ENCODE data around the gene BAIAP2L2. TPM values are rescaled to one million over a fixed set of nuclear protein-coding genes. Genes with fewer than 3 reads are reported as not detected.
A peak's percentile ranks its signal among the peaks of the same experiment; 100 is the strongest.
"Not testable (repeated sequence)": the region's sequence is repeated elsewhere in the genome, so short reads cannot be mapped to it uniquely, and the experiment has no call there.

Gene BAIAP2L2
- total RNA-seq, 2 experiments from 2014 or later: 0.93 to 1.6 TPM

DNA sequence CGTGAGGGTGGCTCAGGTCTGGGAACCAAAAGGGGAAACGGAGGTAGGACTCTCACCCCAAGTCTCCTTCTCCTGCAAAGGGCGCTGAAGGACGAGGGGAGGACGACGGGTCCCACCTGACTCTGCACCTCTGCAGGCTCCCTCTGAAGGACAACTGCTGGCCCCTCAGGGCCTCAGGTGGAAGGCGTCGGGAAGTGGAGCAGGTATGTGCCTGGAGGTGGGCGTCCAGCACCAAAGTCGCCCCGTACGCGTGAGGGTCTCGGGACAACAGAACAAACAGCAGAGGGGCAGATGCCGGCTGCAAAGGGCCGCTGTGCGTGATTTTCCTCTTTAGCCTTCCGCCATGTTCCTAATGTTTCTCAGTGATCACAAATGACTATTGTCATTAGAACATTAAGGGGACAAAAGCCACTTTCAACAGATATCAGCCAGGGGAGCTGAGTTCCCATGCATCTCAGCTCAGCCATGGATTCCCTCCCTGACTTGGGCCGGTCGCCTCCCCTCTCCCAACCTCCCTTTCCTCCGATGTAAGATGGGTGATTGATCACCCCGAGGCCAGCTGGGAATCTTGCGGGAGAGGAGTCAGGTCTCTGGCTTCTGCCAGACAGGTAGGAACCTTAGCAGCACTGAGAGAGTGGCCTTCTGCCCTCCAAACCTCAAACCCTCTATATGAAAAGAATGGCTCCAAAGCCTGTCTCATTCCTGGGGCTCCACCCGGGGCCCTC is 27.3 kb downstream of the BAIAP2L2 start:
- Mint-ChIP-seq H3K4me1 (ENCODE audit: low read depth) (no peaks in the 10 kb centered on the region), H3K27me3 (peaks cover 15% of the 10 kb centered on the region), H3K9me3 (no peaks in the 10 kb centered on the region), H3K36me3 (no peaks in the 10 kb centered on the region), H3K27ac (no peak overlapping the region), H3K4me3 (no peak overlapping the region)
- intact Hi-C loops (cut with micrococcal nuclease): no loop called here
- DNase-seq: no peak
- POLR2A ChIA-PET: no interaction called here
- CTCF ChIA-PET: no interaction called here

DNA sequence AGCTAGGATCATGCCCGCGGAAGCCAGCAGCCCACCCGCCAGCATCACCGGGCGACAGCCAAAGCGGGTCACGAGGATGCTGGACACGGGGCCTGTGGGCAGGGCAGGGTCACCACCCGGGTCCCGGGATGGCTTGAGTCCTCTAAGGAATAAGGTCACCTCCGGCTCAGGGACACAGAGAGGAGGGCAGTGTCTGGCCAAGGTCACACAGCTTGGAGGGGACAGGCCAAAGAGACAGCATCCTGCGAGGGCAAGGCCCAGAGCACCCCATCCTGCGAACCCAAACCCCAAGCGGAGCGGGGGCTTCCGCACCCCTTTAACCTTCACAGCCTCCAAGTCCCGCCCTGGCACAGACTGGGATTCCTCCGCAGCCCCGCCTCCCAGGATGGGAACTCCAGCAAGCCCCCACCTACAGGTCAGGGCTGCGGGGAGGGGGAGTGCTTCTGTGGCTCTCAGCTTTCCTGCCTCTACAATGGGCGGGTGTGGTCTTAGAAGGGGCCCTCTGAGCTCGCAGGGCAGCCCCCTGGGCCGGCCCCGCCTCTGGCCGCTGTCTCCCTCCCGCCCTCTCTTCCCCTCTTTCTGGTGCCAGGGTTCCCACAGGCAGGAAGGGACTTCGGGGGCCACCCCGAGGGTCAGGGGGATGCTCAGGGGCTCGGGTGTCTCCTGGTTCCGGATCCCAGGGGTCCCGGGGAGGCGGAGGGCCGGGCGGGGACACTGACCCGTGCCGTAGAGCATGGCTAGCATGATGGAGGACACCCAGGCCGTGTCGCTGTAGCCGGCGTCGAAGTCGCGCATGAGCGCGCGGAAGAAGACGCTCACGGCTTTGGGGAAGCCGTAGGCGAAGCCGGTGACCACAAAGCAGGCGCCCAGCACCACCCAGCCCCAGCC is 28.3 kb downstream of the BAIAP2L2 start:
- H3K4me1 Mint-ChIP-seq (ENCODE audit: low read depth): no peaks in the 10 kb centered on the region
- no peak overlapping the region for H3K4me3 Mint-ChIP-seq
- intact Hi-C loops (cut with micrococcal nuclease): no loop called here
- POLR2A ChIA-PET: no interaction called here
- H3K27me3 Mint-ChIP-seq: peaks cover 13% of the 10 kb centered on the region
- H3K27ac Mint-ChIP-seq: no peak overlapping the region
- CTCF ChIA-PET: interaction anchor here (1.2 kb wide), 1 partner anchor 30 kb away, joined by 3 read pairs; no protein-coding TSS in a partner anchor
- DNase-seq: peak; percentile 27
- no peaks in the 10 kb centered on the region for H3K36me3 Mint-ChIP-seq
- H3K9me3 Mint-ChIP-seq: no peaks in the 10 kb centered on the region

DNA sequence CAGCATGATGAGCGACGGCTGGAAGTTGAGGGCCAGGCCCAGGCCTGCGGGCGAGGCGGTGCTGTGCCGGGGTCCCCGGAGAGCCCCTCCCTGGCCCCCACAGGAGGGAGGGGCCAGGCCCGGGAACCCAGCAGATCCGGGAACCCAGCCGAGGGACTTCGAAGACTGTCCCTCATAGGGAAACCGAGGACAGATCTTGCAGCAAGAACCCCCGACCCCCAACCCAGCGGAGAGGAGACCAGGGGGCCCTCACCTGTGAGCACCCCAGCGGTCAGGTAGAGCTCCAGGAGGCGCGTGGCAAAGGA is 28.9 kb downstream of the BAIAP2L2 start:
- Mint-ChIP-seq H3K9me3 (no peaks in the 10 kb centered on the region), H3K4me3 (no peak overlapping the region), H3K27ac (no peak overlapping the region), H3K27me3 (peaks cover 13% of the 10 kb centered on the region), H3K4me1 (ENCODE audit: low read depth) (no peaks in the 10 kb centered on the region), H3K36me3 (no peaks in the 10 kb centered on the region)
- intact Hi-C loops (cut with micrococcal nuclease): no loop called here
- CTCF ChIA-PET: interaction anchor here (1.2 kb wide), 1 partner anchor 29 kb away, joined by 3 read pairs; no protein-coding TSS in a partner anchor
- POLR2A ChIA-PET: no interaction called here
- DNase-seq: no peak

DNA sequence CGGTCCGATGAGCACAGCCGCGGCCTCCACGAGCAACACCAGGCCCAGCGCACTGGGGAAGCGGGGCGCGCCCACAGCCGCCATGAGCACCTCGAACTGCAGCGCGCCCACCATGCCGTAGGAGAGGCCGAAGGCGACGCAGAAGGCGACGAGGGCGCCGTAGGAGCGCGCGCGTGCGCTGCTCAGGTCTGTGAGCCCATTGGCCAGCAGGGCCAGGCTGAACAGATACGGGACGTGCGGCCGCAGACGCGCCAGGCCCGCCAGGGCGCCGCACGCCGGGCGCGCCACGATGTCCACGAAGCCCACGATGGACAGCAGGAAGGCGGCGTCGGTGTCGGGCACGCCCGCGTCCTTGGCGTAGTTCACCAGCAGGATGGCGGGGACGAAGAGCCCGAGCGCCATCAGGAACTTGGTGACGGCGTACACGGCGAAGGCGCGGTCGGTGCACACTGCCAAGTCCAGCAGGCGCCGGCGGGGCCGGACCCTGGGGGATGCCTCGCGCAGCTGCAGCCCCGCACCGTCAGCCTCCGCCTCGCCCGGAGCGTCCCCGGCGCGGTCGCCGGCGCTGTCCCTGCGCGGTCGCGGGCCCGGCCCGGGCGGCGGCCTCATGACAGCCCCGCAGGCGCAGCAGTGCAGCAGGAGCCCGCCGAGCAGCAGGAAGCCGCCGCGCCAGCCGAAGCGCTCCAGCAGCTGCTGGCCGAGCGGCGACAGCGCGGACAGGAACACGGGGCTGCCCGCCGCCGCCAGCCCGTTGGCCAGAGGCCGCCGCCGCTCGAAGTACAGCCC is 29.4 kb downstream of the BAIAP2L2 start:
- no peaks in the 10 kb centered on the region for H3K36me3 Mint-ChIP-seq
- H3K4me1 Mint-ChIP-seq (ENCODE audit: low read depth): no peaks in the 10 kb centered on the region
- H3K27ac Mint-ChIP-seq: no peak overlapping the region
- no peak for DNase-seq
- intact Hi-C loops (cut with micrococcal nuclease): no loop called here
- no peak overlapping the region for H3K4me3 Mint-ChIP-seq
- H3K9me3 Mint-ChIP-seq: no peaks in the 10 kb centered on the region
- peaks cover 13% of the 10 kb centered on the region for H3K27me3 Mint-ChIP-seq
- CTCF ChIA-PET: interaction anchor here (1.2 kb wide), 1 partner anchor 29 kb away, joined by 3 read pairs; no protein-coding TSS in a partner anchor
- POLR2A ChIA-PET: no interaction called here

DNA sequence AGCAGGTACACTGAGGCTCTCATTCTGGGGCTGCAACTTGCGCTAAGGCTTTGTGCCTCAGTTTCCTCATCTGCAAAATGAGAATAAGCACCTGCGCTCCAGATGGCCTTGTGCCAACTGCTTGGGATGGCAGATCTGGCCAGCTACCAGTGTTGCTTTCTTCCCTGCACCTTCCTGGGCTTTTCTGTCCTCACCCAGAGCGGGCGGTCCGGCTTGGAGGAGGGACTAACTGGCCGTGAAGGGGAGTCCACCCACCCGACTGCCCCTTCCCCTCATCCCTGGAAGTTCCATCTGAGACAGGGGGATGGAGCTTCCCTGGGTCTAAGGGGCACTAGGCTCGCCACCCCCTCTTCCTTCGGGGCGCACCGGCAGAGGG is 30.0 kb downstream of the BAIAP2L2 start:
- no peak overlapping the region for H3K4me3 Mint-ChIP-seq

DNA sequence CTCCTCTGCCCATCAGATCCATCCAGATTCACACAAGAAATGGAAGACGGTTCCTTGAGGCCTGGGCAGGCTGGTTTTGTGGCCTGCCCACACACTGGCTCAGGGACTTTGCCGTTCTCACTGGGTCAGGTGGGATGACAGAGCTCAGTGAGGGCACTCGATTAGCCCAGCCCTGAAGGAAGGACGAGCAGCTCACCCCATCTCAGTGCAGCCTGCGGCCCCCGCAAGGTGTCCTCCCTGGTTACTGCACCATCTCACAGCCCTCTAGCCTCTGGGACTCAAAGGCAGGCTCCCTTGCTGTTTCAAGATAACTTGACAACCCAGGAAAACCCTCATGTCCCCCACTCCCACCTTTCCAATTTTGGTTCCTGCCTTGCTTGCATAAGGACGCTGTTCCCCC is 30.7 kb downstream of the BAIAP2L2 start:
- POLR2A ChIA-PET: no interaction called here
- Mint-ChIP-seq H3K4me1 (ENCODE audit: low read depth) (no peaks in the 10 kb centered on the region), H3K4me3 (no peak overlapping the region), H3K27me3 (peaks cover 13% of the 10 kb centered on the region), H3K27ac (no peak overlapping the region), H3K9me3 (no peaks in the 10 kb centered on the region), H3K36me3 (no peaks in the 10 kb centered on the region)
- intact Hi-C loops (cut with micrococcal nuclease): no loop called here
- no peak for DNase-seq
- CTCF ChIA-PET: no interaction called here

More for the DNA sequence above, 30.0 kb downstream of the BAIAP2L2 start:
- H3K4me1 Mint-ChIP-seq (ENCODE audit: low read depth): no peaks in the 10 kb centered on the region
- H3K9me3 Mint-ChIP-seq: no peaks in the 10 kb centered on the region
- intact Hi-C loops (cut with micrococcal nuclease): no loop called here
- peaks cover 13% of the 10 kb centered on the region for H3K27me3 Mint-ChIP-seq
- H3K36me3 Mint-ChIP-seq: no peaks in the 10 kb centered on the region
- ChIA-PET POLR2A (no interaction called here), CTCF (no interaction called here)
- no peak for DNase-seq
- H3K27ac Mint-ChIP-seq: no peak overlapping the region

DNA sequence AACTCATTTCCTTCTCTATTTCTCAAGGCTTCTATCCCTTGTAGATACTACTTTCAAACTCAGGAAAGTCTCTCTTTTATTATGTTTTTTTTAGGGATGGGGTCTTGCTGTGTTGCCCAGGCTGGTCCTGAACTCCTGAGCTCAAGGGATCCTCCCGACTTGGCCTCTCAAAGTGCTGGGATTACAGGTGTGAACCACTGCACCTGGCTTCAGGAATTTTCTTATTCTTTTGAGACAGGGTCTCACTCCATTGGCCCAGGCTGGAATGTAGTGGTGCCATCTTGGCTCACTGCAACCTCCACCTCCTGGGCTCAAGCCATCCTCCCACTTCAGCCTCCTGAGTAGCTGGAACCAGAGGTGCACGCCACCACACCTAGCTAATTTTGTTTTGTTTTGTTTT is 31.3 kb downstream of the BAIAP2L2 start:
- CTCF ChIA-PET; H3K36me3 Mint-ChIP-seq; H3K4me3 Mint-ChIP-seq; intact Hi-C loops (cut with micrococcal nuclease); H3K27ac Mint-ChIP-seq; DNase-seq; H3K9me3 Mint-ChIP-seq; H3K4me1 Mint-ChIP-seq (ENCODE audit: low read depth); POLR2A ChIA-PET: not testable (repeated sequence)
- H3K27me3 Mint-ChIP-seq: peaks cover 13% of the 10 kb centered on the region

DNA sequence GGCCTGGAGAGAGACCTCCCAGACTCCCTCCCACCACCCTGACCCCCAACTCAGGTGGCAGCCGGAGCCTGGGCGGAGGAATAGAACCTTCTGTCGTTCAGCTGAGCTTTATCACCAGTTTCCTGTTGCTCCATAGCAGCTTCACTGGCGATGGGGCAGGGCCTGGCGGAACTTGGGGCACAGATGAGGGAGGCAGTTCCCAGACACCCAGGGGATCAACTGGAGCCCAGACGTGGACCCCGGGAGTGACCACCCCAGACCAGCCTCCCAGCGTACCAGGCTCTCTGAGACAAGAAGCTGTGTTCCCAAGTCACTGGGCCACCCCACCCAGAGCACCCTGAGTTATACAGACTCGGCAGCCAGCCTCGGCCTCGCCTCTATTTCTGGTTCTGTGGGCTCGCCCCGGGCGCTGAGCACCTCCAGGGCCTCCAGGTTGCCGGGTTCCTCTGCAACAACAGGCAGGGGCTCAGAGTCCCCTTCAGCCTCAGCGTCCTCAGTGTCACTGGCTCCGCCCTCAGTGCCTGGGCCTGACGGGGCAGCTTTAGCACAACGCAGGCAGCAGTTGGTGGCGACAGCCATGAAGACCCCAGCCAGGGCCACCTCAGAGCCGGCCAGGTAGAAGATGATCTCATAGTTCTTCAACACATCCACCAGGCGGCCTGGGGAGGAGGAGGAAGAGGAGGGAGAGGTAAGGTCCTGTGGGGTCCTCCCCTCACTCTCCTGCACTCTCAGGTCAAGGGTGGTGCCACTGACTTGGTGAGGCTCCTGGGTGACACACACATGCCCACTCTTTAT is 32.2 kb downstream of the BAIAP2L2 start:
- intact Hi-C loops (cut with micrococcal nuclease): no loop called here
- no peak for DNase-seq
- Mint-ChIP-seq H3K9me3 (no peaks in the 10 kb centered on the region), H3K27ac (no peak overlapping the region), H3K4me3 (no peak overlapping the region), H3K27me3 (peaks cover 13% of the 10 kb centered on the region), H3K36me3 (peaks cover 7% of the 10 kb centered on the region), H3K4me1 (ENCODE audit: low read depth) (no peaks in the 10 kb centered on the region)
- ChIA-PET POLR2A (no interaction called here), CTCF (no interaction called here)

DNA sequence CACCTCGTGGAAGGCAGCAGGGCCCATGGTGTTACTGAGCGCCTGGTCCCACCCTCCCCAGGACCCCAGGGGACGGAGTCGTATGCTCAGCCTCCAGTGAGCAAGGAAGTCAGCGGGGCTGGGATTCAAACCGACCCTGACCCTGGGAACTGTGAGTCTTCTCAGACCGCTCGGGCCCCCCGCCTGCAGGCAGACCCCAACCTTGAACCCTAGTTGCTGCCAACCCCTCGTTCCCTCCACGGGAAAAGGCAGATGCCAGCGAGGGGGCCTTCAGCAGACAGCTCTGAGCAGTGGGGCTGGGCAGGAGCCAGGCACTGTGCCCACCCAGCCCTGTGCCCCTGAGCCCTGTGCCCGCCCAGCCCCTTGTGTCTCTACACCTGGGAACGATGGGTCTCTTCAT is 32.9 kb downstream of the BAIAP2L2 start:
- H3K4me1 Mint-ChIP-seq (ENCODE audit: low read depth): no peaks in the 10 kb centered on the region
- H3K27me3 Mint-ChIP-seq: peaks cover 10% of the 10 kb centered on the region
- H3K27ac Mint-ChIP-seq: no peak overlapping the region
- H3K36me3 Mint-ChIP-seq: peaks cover 9% of the 10 kb centered on the region
- H3K9me3 Mint-ChIP-seq: no peaks in the 10 kb centered on the region
- intact Hi-C loops (cut with micrococcal nuclease): no loop called here
- DNase-seq: no peak
- CTCF ChIA-PET: no interaction called here
- no peak overlapping the region for H3K4me3 Mint-ChIP-seq
- POLR2A ChIA-PET: no interaction called here

DNA sequence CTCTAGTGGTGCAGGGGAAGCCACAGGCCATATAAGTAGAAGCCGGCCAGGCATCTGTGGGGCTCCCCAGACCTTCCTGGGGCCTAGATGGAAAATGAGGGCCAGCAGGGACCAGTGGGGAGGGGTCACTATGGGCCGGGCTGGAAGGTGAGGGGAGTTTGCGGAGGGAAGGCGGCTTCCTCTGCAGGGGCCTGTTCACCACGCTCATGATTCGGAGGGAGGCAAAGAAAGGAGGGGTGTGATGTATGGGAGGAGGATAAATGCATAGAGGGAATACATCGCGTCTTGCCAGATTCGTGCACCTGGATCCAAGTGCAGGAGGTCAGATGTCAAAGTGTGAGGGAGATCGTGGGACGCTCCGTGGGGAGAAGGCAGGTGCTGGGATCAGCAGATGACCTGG is 33.4 kb downstream of the BAIAP2L2 start:
- no peak overlapping the region for H3K27ac Mint-ChIP-seq
- intact Hi-C loops (cut with micrococcal nuclease): no loop called here
- no peaks in the 10 kb centered on the region for H3K9me3 Mint-ChIP-seq
- no peak for DNase-seq
- peaks cover 9% of the 10 kb centered on the region for H3K27me3 Mint-ChIP-seq
- POLR2A ChIA-PET: no interaction called here
- CTCF ChIA-PET: no interaction called here
- H3K36me3 Mint-ChIP-seq: peaks cover 9% of the 10 kb centered on the region
- H3K4me3 Mint-ChIP-seq: no peak overlapping the region
- no peaks in the 10 kb centered on the region for H3K4me1 Mint-ChIP-seq (ENCODE audit: low read depth)

DNA sequence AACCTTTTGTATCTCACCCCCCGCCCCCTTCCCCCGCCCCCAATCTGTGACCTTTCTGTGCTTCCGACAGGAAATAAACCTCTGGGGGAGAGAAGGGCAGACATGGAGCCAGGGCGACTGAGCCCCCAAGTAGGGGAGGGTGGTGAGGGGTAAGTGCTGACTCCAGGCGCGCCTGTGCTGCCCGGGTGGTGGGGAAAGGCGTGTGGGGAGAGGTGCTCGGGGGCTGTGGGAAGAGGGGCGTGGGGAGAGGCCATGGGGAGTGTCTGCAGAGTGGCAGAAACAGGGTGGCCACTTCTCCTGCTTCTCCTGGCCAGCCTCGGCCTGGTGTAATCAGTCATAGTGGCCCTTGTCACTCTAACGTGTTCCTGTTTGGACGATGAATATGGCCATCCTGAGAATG is 34.5 kb downstream of the BAIAP2L2 start:
- Mint-ChIP-seq H3K4me3 (no peak overlapping the region), H3K9me3 (no peaks in the 10 kb centered on the region), H3K27ac (no peak overlapping the region), H3K36me3 (peaks cover 11% of the 10 kb centered on the region), H3K4me1 (ENCODE audit: low read depth) (no peaks in the 10 kb centered on the region), H3K27me3 (peaks cover 5% of the 10 kb centered on the region)
- DNase-seq: no peak
- ChIA-PET POLR2A (no interaction called here), CTCF (interaction anchor here (1.5 kb wide), 1 partner anchor 10 kb away, joined by 3 read pairs; no protein-coding TSS in a partner anchor)
- intact Hi-C loops (cut with micrococcal nuclease): no loop called here
